ENCODE results near the gene EMSY. TPM values are rescaled to one million over a fixed set of nuclear protein-coding genes. Genes with fewer than 3 reads are reported as not detected.
"Not testable (repeated sequence)": the region's sequence is repeated elsewhere in the genome, so short reads cannot be mapped to it uniquely, and the experiment has no call there.

The EMSY gene
- total and polyA plus RNA-seq, 3 donors from 2014 or later = 23.1 to 45.5 (median 35.7) TPM

GRCh38 chr11:76589964-76590950 lies 145.4 kb downstream of the EMSY start:
- Histone ChIP-seq H3K27me3 (no peaks in the 10 kb centered on the region), H3K9me3 (no peaks in the 10 kb centered on the region), H3K4me1 (no peaks in the 10 kb centered on the region), H3K27ac (no peak overlapping the region), H3K36me3 (ENCODE audit: low read depth, missing control alignments) (no peaks in the 10 kb centered on the region), H3K4me3 (no peak overlapping the region)
- intact Hi-C loops (cut with DNase I; ENCODE audit: low total_unique reads) = no loop called here
- WGBS, 2 donors = 75 to 82% methylated on average over 9 of the region's 9 CpGs
- no peak for DNase-seq
- no peak for TF ChIP-seq POLR2A (IDR thresholded peaks at IDR 0.05)
- TF ChIP-seq CTCF (IDR thresholded peaks at IDR 0.05) = no peak

GRCh38 chr11:76591416-76591815 lies 146.6 kb downstream of the EMSY start:
- H3K27me3 ChIP-seq = no peaks in the 10 kb centered on the region
- intact Hi-C loops (cut with DNase I; ENCODE audit: low total_unique reads) = no loop called here
- H3K4me3 ChIP-seq = no peak overlapping the region
- no peak for DNase-seq
- H3K4me1 ChIP-seq = no peaks in the 10 kb centered on the region
- no peak overlapping the region for H3K27ac ChIP-seq
- no peak for TF ChIP-seq CTCF (IDR thresholded peaks at IDR 0.05)
- no peak for TF ChIP-seq POLR2A (IDR thresholded peaks at IDR 0.05)
- no peaks in the 10 kb centered on the region for H3K9me3 ChIP-seq
- WGBS, 2 donors = 89 to 94% methylated on average over 8 of the region's 8 CpGs
- H3K36me3 ChIP-seq (ENCODE audit: low read depth, missing control alignments) = no peaks in the 10 kb centered on the region

- intact Hi-C loops (cut with DNase I; ENCODE audit: low total_unique reads) = no loop called here
- WGBS, 2 donors = 90 to 96% methylated on average over 12 to 17 of the region's 17 CpGs
Observed at GRCh38 chr11:76592025-76592914, 147.5 kb downstream of the EMSY start.

GRCh38 chr11:76592961-76593360 lies 148.1 kb downstream of the EMSY start:
- intact Hi-C loops (cut with DNase I; ENCODE audit: low total_unique reads) = no loop called here
- Histone ChIP-seq H3K4me3 (no peak overlapping the region), H3K27me3 (no peaks in the 10 kb centered on the region), H3K9me3 (no peaks in the 10 kb centered on the region), H3K4me1 (no peaks in the 10 kb centered on the region), H3K27ac (no peak overlapping the region), H3K36me3 (ENCODE audit: low read depth, missing control alignments) (no peaks in the 10 kb centered on the region)
- TF ChIP-seq CTCF (IDR thresholded peaks at IDR 0.05) (no peak), POLR2A (IDR thresholded peaks at IDR 0.05) (no peak)
- WGBS, 2 donors = 82 to 100% methylated on average over 3 of the region's 3 CpGs
- DNase-seq = no peak

More at GRCh38 chr11:76592025-76592914, 147.5 kb downstream of the EMSY start:
- Histone ChIP-seq H3K27ac (no peak overlapping the region), H3K36me3 (ENCODE audit: low read depth, missing control alignments) (no peaks in the 10 kb centered on the region), H3K4me1 (no peaks in the 10 kb centered on the region), H3K9me3 (no peaks in the 10 kb centered on the region), H3K4me3 (no peak overlapping the region), H3K27me3 (no peaks in the 10 kb centered on the region)
- DNase-seq = no peak
- no peak for TF ChIP-seq POLR2A (IDR thresholded peaks at IDR 0.05)
- TF ChIP-seq CTCF (IDR thresholded peaks at IDR 0.05) = no peak

- DNase-seq; H3K36me3 ChIP-seq (ENCODE audit: low read depth, missing control alignments); H3K27me3 ChIP-seq; intact Hi-C loops (cut with DNase I; ENCODE audit: low total_unique reads); H3K9me3 ChIP-seq; H3K27ac ChIP-seq; H3K4me3 ChIP-seq; H3K4me1 ChIP-seq: not testable (repeated sequence)
- WGBS, 2 donors = 94 to 96% methylated on average over 4 of the region's 4 CpGs
Observed at GRCh38 chr11:76595091-76595490, 150.3 kb downstream of the EMSY start.

Measured in testis (tissue), 3 donors.